HG03457 (cell line): ENCODE results near the gene PRAMEF7.
"Not testable (repeated sequence)": the region's sequence is repeated elsewhere in the genome, so short reads cannot be mapped to it uniquely, and the experiment has no call there.

Source experiments
- ATAC-seq: cut with Tn5 transposase; IDR thresholded peaks from one replicate; pipeline ENCODE4 v1.9.1; 2021; ENCODE audit warnings: moderate number of reproducible peaks; ENCODE audit not compliant: unreplicated experiment

Gene PRAMEF7

DNA sequence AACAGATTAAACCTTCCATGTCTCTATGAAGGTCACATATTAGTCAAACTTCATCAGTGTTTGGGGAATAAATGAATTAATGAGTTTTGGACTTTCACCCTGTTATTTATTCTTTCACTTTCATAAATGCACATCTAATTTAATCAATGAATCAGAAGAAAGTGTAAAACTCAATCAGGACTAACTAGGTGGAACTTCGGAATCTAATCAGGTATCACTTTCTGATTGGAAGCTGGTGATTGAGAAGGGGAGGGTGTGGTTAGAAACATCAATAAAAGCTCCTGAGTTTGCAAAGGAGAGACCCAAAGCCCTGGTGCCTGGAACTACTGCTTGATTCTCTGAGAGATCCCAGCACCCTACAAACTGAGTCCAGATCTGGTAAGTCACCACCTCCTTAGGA is at the start of gene PRAMEF7:
PRAMEF7 (plus strand) TSS at position 301 of the 400 bp plus-strand sequence. CDS start 1,083 bp downstream, outside the sequence.
- ATAC-seq = not testable (repeated sequence)

DNA sequence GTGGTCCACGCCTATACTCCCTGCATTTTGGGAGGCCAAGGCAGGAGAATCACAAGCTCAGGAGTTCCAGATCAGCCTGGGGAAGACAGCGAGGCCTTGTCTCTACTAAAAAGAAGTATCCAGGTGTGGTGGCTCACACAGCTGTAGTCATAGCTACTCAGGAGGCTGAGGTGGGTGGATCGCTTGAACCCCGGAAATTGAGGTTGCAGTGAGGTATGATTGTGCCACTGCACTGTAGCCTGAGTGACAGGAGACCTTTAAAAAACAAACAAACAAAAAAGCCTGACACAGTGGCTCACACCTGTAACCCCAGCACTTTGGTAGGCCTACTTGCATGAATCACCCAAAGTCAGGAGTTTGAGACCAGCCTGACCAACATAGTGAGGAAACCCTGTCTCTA is 38.0 kb upstream of the PRAMEF7 start:
- not testable (repeated sequence) for ATAC-seq

DNA sequence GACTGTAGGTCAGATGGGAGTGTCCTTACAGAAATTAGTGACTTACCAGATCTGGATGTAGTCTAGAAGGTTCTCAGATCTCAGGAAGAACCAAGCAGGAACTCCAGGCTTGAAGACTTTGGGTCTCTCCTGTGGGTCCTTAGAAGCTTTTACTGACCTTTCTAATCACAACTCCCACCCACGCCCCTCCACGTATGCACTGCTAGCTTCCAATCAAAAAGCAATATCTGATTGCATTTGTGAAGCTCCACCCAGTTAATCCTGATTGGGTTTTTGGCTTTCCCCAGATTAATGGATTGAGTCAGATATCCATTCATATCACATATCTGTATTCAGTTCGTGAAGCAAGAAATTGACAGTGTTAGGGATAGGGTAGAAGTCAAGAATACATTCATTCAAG is 30.3 kb upstream of the PRAMEF7 start, which contains the start of gene PRAMEF4:
PRAMEF4 (minus strand) TSS at position 101 of the 400 bp plus-strand sequence. CDS start 2,807 bp downstream, outside the sequence.
- ATAC-seq = not testable (repeated sequence)

DNA sequence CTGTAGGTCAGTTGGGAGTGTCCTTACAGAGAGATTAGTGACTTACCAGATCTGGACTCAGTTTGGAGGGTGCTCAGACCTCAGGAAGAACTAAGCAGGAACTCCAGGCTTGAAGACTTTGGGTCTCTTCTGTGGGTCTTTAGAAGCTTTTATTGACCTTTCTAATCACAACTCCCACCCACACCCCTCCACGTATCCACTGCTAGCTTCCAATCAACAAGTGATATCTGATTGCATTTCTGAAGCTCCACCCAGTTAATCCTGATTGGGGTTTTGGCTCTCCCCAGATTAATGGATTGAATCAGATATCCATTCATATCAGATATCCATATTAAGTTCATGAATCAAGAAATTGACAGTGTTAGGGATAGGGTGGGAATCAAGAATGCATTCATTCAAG is 18.2 kb upstream of the PRAMEF7 start, which contains the start of gene PRAMEF10:
PRAMEF10 (minus strand) TSS at position 101 of the 400 bp plus-strand sequence. CDS start 2,423 bp downstream, outside the sequence.
- ATAC-seq = not testable (repeated sequence)

DNA sequence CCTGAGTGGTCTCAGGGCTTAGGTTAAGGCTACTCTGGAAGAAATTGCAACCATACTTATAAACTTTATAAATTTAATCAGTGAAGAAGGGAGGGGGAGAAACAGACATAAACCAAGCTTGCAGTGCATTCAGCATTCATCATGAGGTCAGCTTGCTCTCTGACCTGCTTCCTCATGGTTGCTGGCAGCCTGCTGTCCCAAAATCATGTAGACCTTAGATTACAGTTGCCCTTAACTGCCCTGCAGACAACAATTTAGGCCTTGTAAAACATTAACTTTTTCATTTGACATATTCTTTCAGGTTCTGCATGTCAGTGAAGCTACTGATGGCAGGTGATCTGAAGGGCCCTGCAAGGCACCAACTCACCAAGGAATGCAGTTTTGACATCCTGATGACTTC is 17.2 kb upstream of the PRAMEF7 start:
- not testable (repeated sequence) for ATAC-seq

DNA sequence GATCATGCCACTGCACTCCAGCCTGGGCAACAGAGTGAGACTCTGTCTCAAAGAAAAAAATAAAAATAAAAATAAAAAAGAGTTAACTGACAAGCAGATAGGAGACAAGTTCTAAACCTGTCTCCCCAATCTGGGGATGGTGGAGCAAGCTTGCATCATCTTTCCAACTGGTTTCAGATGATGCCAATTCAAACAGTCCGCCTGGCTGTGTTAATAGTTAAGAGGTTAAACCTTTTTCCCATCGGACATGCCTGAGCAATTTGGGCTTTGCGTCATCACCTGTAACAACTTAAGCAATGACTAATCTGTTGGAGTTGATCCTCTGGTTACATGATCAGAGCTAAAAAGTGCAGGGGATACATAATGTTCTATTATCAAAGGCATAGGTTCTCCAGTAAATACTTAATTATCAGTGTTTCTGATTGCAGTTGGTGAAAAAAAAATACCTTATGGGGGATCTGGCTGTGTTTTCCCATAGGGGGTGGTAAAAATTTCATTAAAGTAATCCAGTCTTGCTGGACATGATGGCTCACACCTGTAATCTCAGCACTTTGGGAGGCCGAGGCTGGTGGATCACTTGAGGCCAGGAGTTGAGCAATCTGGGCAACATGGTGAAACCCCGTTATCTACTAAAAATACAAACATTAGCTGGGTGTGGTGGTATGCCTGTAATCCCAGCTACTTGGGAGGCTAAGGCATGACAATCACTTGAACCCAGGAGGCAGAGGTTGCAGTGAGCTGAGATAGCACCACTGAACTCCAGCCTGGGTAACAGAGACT is 12.4 kb upstream of the PRAMEF7 start:
- ATAC-seq = not testable (repeated sequence)

DNA sequence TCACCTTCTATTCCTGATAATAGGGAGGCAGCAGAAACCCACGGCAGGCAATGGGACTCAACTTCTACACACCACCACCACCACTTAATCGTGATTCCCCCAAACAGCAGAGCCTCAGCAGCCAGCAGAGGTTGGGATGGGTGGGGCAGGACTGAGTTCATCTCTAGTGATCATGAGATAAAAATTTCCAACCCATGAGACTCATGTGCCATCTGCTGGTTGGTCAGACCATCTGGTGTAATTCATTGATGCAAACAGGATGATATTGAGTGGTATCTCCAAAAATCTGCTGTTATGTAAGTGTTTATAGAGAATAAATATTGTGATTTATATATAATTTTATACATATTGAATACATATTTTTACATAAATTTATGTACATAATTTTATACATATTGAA is 5.3 kb downstream of the PRAMEF7 start:
- ATAC-seq = not testable (repeated sequence)

DNA sequence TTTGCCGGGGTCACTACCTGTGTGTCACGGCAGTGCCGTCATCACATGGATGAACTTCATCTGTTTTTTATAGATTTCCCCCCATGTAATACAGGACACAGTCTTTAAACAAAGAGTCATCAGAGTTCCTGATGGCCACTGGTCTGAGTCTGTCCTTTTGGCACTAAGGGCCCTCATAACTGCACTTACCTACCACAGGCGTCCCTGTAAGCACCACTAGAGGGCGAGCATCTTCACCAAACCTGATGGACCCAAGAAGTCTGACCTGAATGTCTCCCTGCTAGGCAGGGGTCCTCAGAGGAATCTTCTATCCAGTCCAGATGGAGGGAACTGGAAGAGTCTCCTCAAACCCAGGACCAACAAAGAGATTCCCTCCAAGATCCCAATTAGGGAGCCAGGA is 8.0 kb downstream of the PRAMEF7 start:
- not testable (repeated sequence) for ATAC-seq

DNA sequence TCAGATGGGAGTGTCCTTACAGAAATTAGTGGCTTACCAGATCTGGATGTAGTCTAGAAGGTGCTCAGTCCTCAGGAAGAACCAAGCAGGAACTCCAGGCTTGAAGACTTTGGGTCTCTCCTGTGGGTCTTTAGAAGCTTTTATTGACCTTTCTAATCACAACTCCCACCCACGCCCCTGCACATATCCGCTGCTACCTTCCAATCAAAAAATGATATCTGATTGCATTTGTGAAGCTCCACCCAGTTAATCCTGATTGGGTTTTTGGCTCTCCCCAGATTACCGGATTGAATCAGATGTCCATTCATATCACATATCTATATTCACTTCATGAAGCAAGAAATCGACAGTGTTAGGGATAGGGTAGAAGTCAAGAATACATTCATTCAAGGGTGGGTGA is 31.1 kb downstream of the PRAMEF7 start, which contains the start of gene PRAMEF6:
PRAMEF6 (minus strand) TSS at position 101 of the 400 bp plus-strand sequence. CDS start 5,062 bp downstream, outside the sequence.
- ATAC-seq = not testable (repeated sequence)
